GM12875 (cell line): Measurements from ENCODE around the gene GRIFIN.

ENCODE experiments used
- H3K4me3 ChIP-seq: one replicate; pipeline ENCODE4 v1.5.1; 2011; ENCODE audit warnings: low read depth, low read length, control low read depth
- TF ChIP-seq, protein P1 (sequence below): IDR thresholded peaks from 2 replicates; pipeline ENCODE4 v1.5.1; 2011; ENCODE audit warnings: low read depth, mild to moderate bottlenecking, control low read depth, inconsistent platforms, low read length, moderate library complexity, borderline replicate concordance; ENCODE audit not compliant: insufficient read depth

Gene GRIFIN

GRCh38 chr7:2445047-2445446, 31.2 kb downstream of the GRIFIN start:
- TF ChIP-seq, protein P1, sequence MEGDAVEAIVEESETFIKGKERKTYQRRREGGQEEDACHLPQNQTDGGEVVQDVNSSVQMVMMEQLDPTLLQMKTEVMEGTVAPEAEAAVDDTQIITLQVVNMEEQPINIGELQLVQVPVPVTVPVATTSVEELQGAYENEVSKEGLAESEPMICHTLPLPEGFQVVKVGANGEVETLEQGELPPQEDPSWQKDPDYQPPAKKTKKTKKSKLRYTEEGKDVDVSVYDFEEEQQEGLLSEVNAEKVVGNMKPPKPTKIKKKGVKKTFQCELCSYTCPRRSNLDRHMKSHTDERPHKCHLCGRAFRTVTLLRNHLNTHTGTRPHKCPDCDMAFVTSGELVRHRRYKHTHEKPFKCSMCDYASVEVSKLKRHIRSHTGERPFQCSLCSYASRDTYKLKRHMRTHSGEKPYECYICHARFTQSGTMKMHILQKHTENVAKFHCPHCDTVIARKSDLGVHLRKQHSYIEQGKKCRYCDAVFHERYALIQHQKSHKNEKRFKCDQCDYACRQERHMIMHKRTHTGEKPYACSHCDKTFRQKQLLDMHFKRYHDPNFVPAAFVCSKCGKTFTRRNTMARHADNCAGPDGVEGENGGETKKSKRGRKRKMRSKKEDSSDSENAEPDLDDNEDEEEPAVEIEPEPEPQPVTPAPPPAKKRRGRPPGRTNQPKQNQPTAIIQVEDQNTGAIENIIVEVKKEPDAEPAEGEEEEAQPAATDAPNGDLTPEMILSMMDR: no peak
- H3K4me3 ChIP-seq: no peak overlapping the region

- H3K4me3 ChIP-seq: no peak overlapping the region
- TF ChIP-seq, protein P1: no peak
Observed at GRCh38 chr7:2444476-2444875, 31.7 kb downstream of the GRIFIN start.

GRCh38 chr7:2443491-2443890, 32.7 kb downstream of the GRIFIN start:
- TF ChIP-seq, protein P1: no peak

GRCh38 chr7:2441430-2442058, 34.7 kb downstream of the GRIFIN start:
- TF ChIP-seq, protein P1: no peak
- H3K4me3 ChIP-seq: no peak overlapping the region

More at GRCh38 chr7:2443491-2443890, 32.7 kb downstream of the GRIFIN start:
- no peak overlapping the region for H3K4me3 ChIP-seq

DNA sequence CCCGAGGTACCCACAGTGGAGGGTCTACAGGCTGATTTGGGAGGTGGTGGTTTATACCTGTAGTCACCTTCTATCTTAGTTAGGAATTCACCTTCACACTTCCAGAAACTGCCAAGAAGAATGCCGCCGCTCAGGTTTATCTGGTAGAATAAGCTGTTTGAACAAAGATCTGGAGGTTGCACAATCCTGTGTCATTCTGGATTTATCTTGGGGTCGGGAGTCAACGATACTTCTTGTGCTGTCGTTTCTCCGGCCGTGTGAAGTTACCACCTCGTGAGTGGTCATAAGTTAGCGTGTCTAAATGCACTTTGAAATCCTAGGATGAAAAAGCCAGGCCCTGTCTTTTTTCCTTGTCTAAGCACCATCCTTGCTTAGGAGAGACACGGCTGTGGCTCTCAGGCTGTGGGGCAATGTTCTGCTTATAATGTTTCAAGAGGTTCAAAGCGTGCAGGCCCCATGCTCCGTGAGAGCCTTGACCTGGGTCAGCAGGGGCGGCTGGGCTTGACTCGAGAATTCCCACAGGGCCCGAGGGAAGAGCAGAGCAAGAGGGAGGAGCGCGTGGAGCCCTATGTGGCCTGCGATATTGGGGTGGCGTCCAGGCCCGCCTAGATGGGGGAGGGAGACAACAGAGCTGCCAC, 35.5 kb downstream of the GRIFIN start:
- H3K4me3 ChIP-seq: no peak overlapping the region

DNA sequence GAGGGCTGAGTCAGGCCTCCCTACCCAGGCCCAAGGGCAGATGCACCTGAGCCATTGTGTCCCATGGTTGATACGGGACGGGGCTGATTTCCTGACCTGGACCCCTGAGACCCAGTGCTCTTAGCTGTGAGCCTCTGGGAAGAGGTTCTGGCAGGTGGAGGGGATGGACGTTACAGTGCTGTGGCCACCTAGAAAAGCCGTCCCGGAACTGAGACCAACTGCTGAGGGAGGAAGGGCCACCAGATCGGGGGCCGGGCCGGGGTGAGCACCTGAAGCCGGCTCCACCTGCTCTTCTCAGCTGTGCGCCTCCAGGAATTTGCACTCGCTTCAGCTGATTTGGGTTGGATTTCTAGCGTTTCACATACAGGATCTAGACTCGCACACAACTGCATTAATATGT, 37.4 kb downstream of the GRIFIN start:
- TF ChIP-seq, protein P1: no peak
- no peak overlapping the region for H3K4me3 ChIP-seq

More for the DNA sequence above, 35.5 kb downstream of the GRIFIN start:
- TF ChIP-seq, protein P1: no peak

DNA sequence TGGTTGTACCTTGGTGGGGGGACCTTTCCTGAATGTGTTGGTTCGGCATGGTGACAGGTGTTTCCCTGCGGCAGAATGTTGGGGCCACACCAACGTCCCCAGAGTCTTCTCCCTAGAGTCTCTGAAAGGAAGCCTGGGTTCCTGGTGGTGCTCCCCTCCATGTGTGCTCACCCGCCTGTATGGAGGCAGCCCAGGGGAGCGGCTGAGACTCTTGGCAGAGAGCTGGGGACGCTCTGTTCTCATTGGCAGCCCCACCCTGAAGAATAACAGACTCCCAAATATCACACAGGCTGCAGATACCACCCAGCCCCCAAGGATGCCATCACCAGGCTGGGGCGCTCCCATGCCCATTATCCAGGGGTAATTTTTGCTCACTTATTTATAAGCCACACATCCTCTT, 38.0 kb downstream of the GRIFIN start:
- TF ChIP-seq, protein P1: no peak
- no peak overlapping the region for H3K4me3 ChIP-seq
